H1 (cell line): ENCODE measurements around the gene FRMD4A. TPM values are rescaled to one million over a fixed set of nuclear protein-coding genes. Genes with fewer than 3 reads are reported as not detected.

ENCODE experiments used
- CEBPB ChIP-seq: IDR thresholded peaks from 2 replicates; pipeline ENCODE4 v1.6.1; 2012; ENCODE audit warnings: low read depth, low read length
- GABPA ChIP-seq: IDR thresholded peaks from 2 replicates; pipeline ENCODE4 v1.6.1; 2011; ENCODE audit warnings: mild to moderate bottlenecking, low read length, moderate library complexity, borderline replicate concordance; ENCODE audit not compliant: insufficient read depth
- HDAC6 ChIP-seq: IDR thresholded peaks from one replicate; pipeline ENCODE4 v1.7.1; 2012; ENCODE audit warnings: low read depth, mild to moderate bottlenecking, inconsistent platforms, low read length, moderate library complexity
- polyA plus RNA-seq, 7 experiments: library from polyadenylated mRNA; depleted of rRNA in 3 of 7; stranded (reverse) in 5 of 7; unstranded in 2 of 7; fragments of >200 nt in 5 of 7; fragments of 200-250 nt in 2 of 7; gene quantifications; 1 replicate in 5 of 7; 2 replicates in 1 of 7; 4 replicates in 1 of 7; pipeline versions ENCODE4 v1.2.1 to v1.2.3, GENCODE V29; 2011 to 2013; ENCODE audit warnings: missing spikeins in 2 of 7, mixed read lengths in 2 of 7
- total RNA-seq: library from RNA; stranded (reverse); fragmentation: NEBNext Ultra II Directional; extraction: Animal tissue kit (Norgen Biotek cat#: 25700); gene quantifications from 2 replicates; pipeline ENCODE4 v1.2.1, GENCODE V29; 2021
- TF ChIP-seq, protein P1 (sequence below): IDR thresholded peaks from 2 replicates; pipeline ENCODE4 v1.6.1; 2012; ENCODE audit warnings: inconsistent platforms

The FRMD4A gene
- total and polyA plus RNA-seq, 2 of the 8 experiments (the other 6 are each of a cell fraction or from before 2014, with no cell fraction given) = 38.6 to 39.6 TPM

- TF ChIP-seq, protein P1, sequence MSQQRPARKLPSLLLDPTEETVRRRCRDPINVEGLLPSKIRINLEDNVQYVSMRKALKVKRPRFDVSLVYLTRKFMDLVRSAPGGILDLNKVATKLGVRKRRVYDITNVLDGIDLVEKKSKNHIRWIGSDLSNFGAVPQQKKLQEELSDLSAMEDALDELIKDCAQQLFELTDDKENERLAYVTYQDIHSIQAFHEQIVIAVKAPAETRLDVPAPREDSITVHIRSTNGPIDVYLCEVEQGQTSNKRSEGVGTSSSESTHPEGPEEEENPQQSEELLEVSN = no peak
- TF ChIP-seq GABPA (no peak), HDAC6 (no peak), CEBPB (no peak)
- TF ChIP-seq, all 59 proteins: peak for 0
Measured at GRCh38 chr10:13703997-13704536, 626.7 kb downstream of the FRMD4A start (continued).
